ENCODE data around the gene CCDC92B.

CCDC92B gene

GRCh38 chr17:2695961-2696760 is 53.3 kb downstream of the CCDC92B start:
- Histone ChIP-seq H3K4me3 (ENCODE audit: low read length) (no peak overlapping the region), H3K27me3 (ENCODE audit: control insufficient read depth, insufficient read depth, low read length) (no peaks in the 10 kb centered on the region), H3K9ac (ENCODE audit: low read length) (no peak overlapping the region), H3K36me3 (ENCODE audit: control insufficient read depth, insufficient read depth, low read length) (peaks cover 5% of the 10 kb centered on the region), H3K9me3 (ENCODE audit: control insufficient read depth, low read length) (no peaks in the 10 kb centered on the region), H3K4me1 (ENCODE audit: control insufficient read depth, insufficient read depth, low read length) (no peaks in the 10 kb centered on the region)

DNA sequence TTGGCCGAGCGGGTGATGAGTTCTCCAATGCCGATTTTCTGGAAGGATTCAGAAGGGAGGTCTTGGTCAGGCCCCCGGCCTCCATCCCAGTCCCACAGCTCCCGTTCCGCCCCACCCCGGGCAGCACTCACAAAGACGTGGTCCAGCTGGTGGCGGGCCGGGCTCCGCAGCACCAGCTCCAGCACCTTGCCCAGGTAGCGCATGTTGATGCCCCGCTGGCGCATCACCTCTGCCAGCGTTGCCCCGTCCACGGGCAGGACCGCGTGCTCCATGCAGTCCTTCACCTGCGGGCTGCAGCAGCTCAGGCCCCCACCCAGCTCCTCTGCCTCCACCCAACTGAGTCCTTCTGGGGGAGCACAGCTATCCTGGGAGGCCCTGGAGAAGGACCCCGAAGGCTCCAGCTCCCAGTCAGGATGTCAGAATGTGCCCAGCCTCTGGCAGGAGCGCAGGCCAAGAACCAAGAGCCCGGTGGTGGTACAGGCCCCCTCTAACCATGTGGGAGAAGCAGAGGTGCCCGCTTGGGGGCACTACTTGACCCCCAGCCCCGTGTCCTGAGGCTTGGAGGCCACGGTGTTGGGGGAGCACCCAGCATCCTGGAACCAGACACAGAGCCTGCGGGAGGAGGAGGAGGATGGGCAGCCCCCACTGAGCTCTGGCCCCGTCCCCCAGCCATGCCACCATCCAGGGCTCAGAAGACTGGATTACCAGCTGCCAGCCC is 54.0 kb downstream of the CCDC92B start:
- H3K27me3 ChIP-seq (ENCODE audit: control insufficient read depth, insufficient read depth, low read length) = no peaks in the 10 kb centered on the region
- no peaks in the 10 kb centered on the region for H3K9me3 ChIP-seq (ENCODE audit: control insufficient read depth, low read length)
- H3K4me3 ChIP-seq (ENCODE audit: low read length) = no peak overlapping the region
- H3K36me3 ChIP-seq (ENCODE audit: control insufficient read depth, insufficient read depth, low read length) = peaks cover 5% of the 10 kb centered on the region
- H3K9ac ChIP-seq (ENCODE audit: low read length) = no peak overlapping the region
- H3K4me1 ChIP-seq (ENCODE audit: control insufficient read depth, insufficient read depth, low read length) = no peaks in the 10 kb centered on the region

GRCh38 chr17:2694381-2695242 is 54.8 kb downstream of the CCDC92B start:
- Histone ChIP-seq H3K9ac (ENCODE audit: low read length) (no peak overlapping the region), H3K4me1 (ENCODE audit: control insufficient read depth, insufficient read depth, low read length) (no peaks in the 10 kb centered on the region), H3K9me3 (ENCODE audit: control insufficient read depth, low read length) (no peaks in the 10 kb centered on the region), H3K27me3 (ENCODE audit: control insufficient read depth, insufficient read depth, low read length) (no peaks in the 10 kb centered on the region), H3K4me3 (ENCODE audit: low read length) (no peak overlapping the region), H3K36me3 (ENCODE audit: control insufficient read depth, insufficient read depth, low read length) (peaks cover 5% of the 10 kb centered on the region)

- Histone ChIP-seq H3K9ac (ENCODE audit: low read length) (no peak overlapping the region), H3K36me3 (ENCODE audit: control insufficient read depth, insufficient read depth, low read length) (no peaks in the 10 kb centered on the region), H3K4me3 (ENCODE audit: low read length) (no peak overlapping the region), H3K4me1 (ENCODE audit: control insufficient read depth, insufficient read depth, low read length) (no peaks in the 10 kb centered on the region), H3K27me3 (ENCODE audit: control insufficient read depth, insufficient read depth, low read length) (no peaks in the 10 kb centered on the region), H3K9me3 (ENCODE audit: control insufficient read depth, low read length) (no peaks in the 10 kb centered on the region)
These were observed 55.7 kb downstream of the CCDC92B start for GRCh38 chr17:2693561-2694380.

- H3K36me3 ChIP-seq (ENCODE audit: control insufficient read depth, insufficient read depth, low read length) = no peaks in the 10 kb centered on the region
- no peak overlapping the region for H3K4me3 ChIP-seq (ENCODE audit: low read length)
- no peaks in the 10 kb centered on the region for H3K27me3 ChIP-seq (ENCODE audit: control insufficient read depth, insufficient read depth, low read length)
- H3K9ac ChIP-seq (ENCODE audit: low read length) = no peak overlapping the region
- no peaks in the 10 kb centered on the region for H3K9me3 ChIP-seq (ENCODE audit: control insufficient read depth, low read length)
- H3K4me1 ChIP-seq (ENCODE audit: control insufficient read depth, insufficient read depth, low read length) = no peaks in the 10 kb centered on the region
These were observed 56.7 kb downstream of the CCDC92B start for GRCh38 chr17:2692781-2693135.

DNA sequence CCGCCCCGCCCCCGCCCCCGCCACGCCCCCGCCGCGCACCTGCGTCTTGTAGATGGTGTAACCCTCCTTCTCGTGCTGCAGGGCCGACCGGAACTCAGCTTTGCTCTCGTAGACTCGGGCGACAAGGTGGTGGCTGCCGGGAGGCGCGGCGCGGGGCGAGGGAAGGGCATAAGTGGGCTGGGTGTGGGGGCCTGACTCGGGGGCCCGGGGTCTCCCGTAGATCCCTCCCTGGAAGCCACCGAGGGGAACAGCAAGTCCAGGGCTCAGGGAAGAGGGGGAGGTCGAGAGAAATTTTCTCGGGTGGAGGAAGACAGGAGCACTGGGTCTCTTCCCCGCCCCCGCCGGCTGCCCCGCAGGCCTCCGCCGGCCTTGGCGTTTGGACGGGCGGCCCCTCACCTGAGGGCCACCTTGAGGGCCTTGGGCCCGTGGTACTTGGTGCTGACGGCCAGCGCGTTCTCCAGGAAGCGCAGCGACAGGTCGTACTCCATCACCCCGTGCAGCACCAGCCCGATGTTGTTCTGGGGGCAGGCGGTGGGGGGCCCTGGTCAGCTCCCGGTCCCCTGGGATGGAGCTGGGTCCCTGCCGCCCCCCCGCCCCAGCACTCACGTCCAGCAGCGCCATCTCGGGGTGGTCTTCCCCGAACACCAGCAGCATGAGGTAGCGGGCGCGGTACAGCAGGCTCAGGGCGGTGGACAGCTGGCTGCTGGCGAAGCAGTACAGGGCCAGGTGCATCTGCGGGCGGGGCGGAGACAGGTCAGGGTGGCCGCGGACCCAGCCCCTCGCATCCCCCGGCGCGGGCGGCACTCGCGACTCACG is 57.3 kb downstream of the CCDC92B start:
- Histone ChIP-seq H3K36me3 (ENCODE audit: control insufficient read depth, insufficient read depth, low read length) (no peaks in the 10 kb centered on the region), H3K9ac (ENCODE audit: low read length) (no peak overlapping the region), H3K9me3 (ENCODE audit: control insufficient read depth, low read length) (no peaks in the 10 kb centered on the region), H3K27me3 (ENCODE audit: control insufficient read depth, insufficient read depth, low read length) (no peaks in the 10 kb centered on the region), H3K4me3 (ENCODE audit: low read length) (no peak overlapping the region), H3K4me1 (ENCODE audit: control insufficient read depth, insufficient read depth, low read length) (no peaks in the 10 kb centered on the region)

DNA sequence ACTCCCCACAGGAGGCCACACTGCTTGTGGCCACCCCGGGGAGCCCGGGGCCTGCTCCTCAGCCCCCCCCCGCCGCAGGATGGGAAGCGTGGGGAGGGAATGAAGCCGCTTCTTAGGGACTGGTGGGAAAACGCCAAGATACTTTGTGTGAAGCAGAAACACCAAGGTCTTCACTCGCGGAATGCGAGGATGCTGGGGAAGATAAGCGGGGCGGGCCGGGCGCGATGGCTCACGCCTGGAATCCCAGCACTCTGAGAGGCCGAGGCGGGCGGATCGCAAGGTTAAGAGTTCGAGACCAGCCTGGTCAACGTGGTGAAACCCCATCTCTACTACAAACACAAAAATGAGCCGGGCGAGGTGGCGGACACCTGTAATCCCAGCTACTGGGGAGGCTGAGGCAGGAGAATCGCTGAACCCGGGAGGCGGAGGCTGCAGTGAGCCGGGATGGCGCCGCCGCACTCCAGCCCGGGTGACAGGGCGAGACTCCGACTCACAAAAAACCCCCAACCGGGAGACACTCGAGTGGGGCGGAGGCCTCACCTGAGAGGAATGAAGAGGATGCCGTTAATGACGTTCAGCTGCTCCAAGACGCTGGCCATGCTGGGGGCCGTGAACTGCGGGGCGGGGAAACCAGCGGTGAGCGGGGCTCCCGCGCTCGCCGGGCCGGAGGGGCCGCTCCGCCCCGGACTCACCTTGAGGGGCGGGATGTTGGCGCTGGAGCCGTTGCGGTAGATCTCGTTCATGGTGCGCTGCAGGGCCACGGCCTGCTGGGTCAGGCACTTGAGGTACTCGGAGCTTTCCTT is 58.2 kb downstream of the CCDC92B start:
- Histone ChIP-seq H3K36me3 (ENCODE audit: control insufficient read depth, insufficient read depth, low read length) (no peaks in the 10 kb centered on the region), H3K27me3 (ENCODE audit: control insufficient read depth, insufficient read depth, low read length) (no peaks in the 10 kb centered on the region), H3K4me1 (ENCODE audit: control insufficient read depth, insufficient read depth, low read length) (no peaks in the 10 kb centered on the region), H3K4me3 (ENCODE audit: low read length) (no peak overlapping the region), H3K9me3 (ENCODE audit: control insufficient read depth, low read length) (no peaks in the 10 kb centered on the region), H3K9ac (ENCODE audit: low read length) (no peak overlapping the region)

DNA sequence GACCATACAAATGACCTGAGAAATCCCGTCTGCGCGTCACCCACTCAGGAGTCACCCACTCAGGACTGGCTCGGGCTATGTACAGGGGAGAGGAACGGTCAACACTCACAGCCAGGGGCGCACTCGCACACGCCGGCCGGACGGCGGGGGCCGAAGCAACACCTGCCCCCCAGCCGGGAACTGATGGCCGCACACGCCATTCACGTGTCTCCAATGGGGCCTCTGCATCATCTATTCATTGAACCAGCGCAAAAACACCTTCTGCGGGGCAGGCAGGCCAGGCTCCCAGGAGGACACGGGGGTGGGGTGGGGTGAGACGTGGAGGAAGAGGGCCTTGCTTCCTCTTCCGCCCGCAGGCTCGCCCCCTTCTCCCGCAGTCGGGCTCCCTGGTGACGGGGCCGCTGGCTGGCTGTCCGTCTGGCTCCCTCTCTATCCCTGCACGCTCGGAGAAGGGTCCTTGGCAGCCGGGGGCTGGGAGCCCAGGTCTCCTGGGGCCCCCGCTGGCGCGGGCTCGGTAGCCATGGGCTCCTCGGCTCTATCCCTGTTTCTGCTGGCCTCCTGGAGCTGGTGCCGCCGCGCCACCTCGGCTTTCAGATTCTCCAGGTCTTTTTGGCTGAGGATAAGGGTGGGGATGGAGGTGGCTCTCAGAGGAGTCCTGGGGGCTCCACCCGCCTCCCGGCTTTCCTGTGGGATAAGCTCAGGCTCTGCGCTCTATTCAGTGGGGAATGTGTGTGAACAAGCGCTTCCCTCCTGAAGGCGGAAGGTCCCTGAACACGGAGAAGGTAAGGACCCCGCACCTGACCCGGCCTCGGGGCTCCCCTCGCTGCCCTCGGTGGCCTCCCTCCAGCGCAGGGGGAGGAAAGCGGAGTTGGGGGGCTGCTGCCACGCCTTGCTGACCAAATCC is 59.0 kb downstream of the CCDC92B start:
- H3K9ac ChIP-seq (ENCODE audit: low read length) = no peak overlapping the region
- H3K36me3 ChIP-seq (ENCODE audit: control insufficient read depth, insufficient read depth, low read length) = no peaks in the 10 kb centered on the region
- H3K4me3 ChIP-seq (ENCODE audit: low read length) = no peak overlapping the region
- H3K4me1 ChIP-seq (ENCODE audit: control insufficient read depth, insufficient read depth, low read length) = no peaks in the 10 kb centered on the region
- H3K27me3 ChIP-seq (ENCODE audit: control insufficient read depth, insufficient read depth, low read length) = no peaks in the 10 kb centered on the region
- no peaks in the 10 kb centered on the region for H3K9me3 ChIP-seq (ENCODE audit: control insufficient read depth, low read length)

DNA sequence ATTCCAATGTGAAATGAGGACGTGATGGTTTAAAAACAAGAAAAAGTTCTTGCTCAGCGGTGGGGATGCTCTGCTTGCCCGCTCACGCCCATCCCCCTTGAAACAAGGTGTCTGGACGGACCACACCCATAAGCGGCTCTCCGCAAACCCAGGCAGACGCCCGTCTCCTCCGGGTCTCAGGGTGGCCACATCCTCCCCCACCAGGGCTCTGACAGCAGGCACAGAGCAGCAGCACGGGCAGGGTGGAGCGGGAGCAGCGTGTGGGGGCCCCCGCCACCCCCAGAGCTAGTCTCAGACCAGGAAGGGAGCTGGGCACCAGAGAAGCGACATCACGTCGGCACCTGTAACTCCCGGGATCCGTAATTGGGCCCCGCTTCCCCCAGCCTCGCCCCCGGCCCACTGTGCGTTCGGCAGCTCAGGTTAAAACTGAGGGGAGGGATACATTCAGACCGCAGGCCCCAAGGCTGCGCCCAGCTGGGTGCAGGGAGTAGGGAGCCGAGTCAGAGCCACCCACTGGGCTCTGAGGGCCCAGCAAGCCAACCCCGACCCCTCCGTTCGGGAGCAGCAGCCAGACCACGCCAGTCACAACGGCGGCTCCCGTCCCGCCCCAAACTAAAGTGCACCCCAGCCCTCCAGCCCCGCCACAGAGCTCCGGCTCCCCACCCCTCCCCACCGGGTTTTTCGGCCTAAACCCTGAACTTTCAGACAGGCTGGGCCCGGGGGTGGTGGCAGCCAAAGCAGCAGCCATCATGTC is 59.9 kb downstream of the CCDC92B start:
- Histone ChIP-seq H3K27me3 (ENCODE audit: control insufficient read depth, insufficient read depth, low read length) (no peaks in the 10 kb centered on the region), H3K36me3 (ENCODE audit: control insufficient read depth, insufficient read depth, low read length) (no peaks in the 10 kb centered on the region), H3K4me3 (ENCODE audit: low read length) (no peak overlapping the region), H3K9ac (ENCODE audit: low read length) (no peak overlapping the region), H3K9me3 (ENCODE audit: control insufficient read depth, low read length) (no peaks in the 10 kb centered on the region), H3K4me1 (ENCODE audit: control insufficient read depth, insufficient read depth, low read length) (no peaks in the 10 kb centered on the region)
